ENCODE data around the gene NLRC5. TPM values are rescaled to one million over a fixed set of nuclear protein-coding genes. Genes with fewer than 3 reads are reported as not detected.

NLRC5 gene
- total and polyA plus RNA-seq, 9 of the 15 experiments (the other 6 are each of a cell fraction or from before 2014, with no cell fraction given) = 0.59 to 0.71 TPM; not detected in 7

DNA sequence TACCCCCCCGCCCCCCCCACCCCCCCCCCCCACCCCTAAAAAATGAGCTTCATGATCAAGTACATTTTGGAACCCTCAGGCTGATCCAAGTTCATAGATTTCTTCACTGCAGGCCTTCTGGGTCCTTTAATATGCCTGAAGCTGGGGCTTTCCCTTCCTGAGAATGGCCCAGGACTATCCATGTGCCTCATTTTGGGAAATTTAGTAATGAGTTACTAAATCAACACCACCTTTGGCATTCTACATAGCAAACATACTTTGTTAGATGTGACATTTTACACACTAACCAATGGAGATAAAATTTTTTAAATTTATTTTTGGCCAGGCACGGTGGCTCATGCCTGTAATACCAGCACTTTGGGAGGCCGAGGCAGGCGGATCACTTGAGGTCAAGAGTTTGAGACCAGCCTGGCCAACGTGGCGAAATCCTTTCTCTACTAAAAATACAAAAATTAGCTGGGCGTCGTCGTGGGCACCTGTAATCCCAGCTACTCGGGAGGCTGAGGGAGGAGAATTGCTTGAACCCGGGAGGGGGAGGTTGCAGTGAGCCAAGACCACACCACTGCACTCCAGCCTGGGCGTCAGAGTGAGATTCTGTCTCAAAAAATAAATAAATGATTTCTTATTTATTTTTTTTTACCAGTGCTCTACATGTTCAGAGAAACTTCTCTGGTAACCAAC, 43.4 kb upstream of the NLRC5 start (continued):
- TF ChIP-seq, protein P1, sequence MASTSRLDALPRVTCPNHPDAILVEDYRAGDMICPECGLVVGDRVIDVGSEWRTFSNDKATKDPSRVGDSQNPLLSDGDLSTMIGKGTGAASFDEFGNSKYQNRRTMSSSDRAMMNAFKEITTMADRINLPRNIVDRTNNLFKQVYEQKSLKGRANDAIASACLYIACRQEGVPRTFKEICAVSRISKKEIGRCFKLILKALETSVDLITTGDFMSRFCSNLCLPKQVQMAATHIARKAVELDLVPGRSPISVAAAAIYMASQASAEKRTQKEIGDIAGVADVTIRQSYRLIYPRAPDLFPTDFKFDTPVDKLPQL (IDR thresholded peaks at IDR 0.05; ENCODE audit: extremely low read depth, insufficient read length) = no peak
- TF ChIP-seq POLR2B (IDR thresholded peaks at IDR 0.05; ENCODE audit: low read depth, partially characterized antibody) (peak; percentile 70), MLLT1 (IDR thresholded peaks at IDR 0.05) (0 out of 4 replicates have a peak, but pooled peaks of 1 of the 2 experiments have one; percentile 29), DNMT1 (IDR thresholded peaks at IDR 0.05) (0 out of 2 replicates have a peak, but pooled peaks have one; percentile 35)

DNA sequence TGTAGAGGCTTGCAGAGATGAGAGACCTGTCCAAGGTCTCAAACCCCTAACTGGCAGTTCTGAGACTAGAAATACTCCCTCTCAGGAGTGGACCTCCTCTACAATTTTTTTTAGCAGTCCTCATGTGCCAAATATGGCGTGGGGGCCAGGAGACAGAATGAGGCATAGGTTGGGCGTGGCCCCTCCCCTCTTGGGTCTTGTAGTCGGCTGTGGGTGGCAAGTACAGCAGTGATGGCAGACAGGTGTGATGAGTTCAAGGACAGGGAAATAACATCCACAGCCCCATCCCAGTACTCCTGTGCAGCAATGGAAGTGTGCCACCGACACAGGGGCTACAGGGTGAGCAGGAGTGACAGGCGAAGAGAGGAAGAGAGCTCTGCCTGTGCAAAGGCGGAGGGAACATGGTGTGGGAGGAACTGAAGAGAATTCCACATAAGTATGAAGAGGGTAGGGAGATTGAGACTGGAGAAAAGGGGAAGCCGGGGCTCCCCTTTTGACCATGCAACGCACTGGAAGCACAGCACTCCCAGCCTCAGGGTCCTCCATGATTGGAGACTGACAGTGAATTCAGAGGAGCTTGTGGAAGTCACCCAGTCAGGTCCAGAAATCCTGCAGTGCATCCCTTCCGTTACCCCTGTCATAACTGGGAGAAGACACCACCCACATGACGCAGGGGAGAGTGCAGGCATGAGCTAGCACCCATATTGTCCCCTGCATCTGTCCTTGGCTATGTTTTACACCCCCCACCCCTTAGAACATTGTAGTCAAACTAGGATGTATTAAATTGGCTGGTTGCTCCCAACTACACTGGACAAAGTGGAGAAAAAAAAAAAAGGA, 42.4 kb upstream of the NLRC5 start:
- Histone ChIP-seq H3K27ac (ENCODE audit: extremely low read depth, low read depth, low read length) (no peak overlapping the region), H3K27me3 (ENCODE audit: control insufficient read depth in 2 of 2, insufficient read depth in 2 of 2, low read length in 2 of 2) (no peaks in the 10 kb centered on the region; a peak in 1 of 5 replicates), H2AFZ (ENCODE audit: low read depth, low read length) (no peak overlapping the region), H4K20me1 (replicated peaks; ENCODE audit: control insufficient read depth, insufficient read depth, low read length) (peaks cover 6% of the 10 kb centered on the region; the same call in 1 of the 2 replicates), H3K36me3 (ENCODE audit: control insufficient read depth, insufficient read depth, low read length) (peaks cover 34% of the 10 kb centered on the region), H3K9me1 (ENCODE audit: control insufficient read depth, insufficient read depth, low read length) (no peaks in the 10 kb centered on the region), H3K79me2 (ENCODE audit: control insufficient read depth, insufficient read depth, low read length) (no peaks in the 10 kb centered on the region), H3K9me3 (replicated peaks; ENCODE audit: control insufficient read depth, insufficient read depth, low read depth, low read length) (no peaks in the 10 kb centered on the region), H3K4me2 (ENCODE audit: insufficient read depth, low read length) (no peak overlapping the region), H3K4me3 (no peak overlapping the region), H3K4me1 (replicated peaks in 1 of 2; ENCODE audit: control insufficient read depth in 2 of 2, insufficient read depth in 2 of 2, low read length in 2 of 2) (no peaks in the 10 kb centered on the region), H3K9ac (ENCODE audit: insufficient read depth in 1 of 2, low read depth in 2 of 2, low read length in 2 of 2) (no peak overlapping the region)
- FAIRE-seq (no peak), DNase-seq (ENCODE audit: extremely low read depth in 1 of 4, low spot score in 3 of 4) (no peak), ATAC-seq (peak; percentile 15)
- in situ Hi-C loops (cut with MboI) = no loop called here
- intact Hi-C loops (cut with micrococcal nuclease) = no loop called here
- WGBS (ENCODE audit: insufficient coverage, low coverage, missing lambda C conversion rate) = 27% methylated on average over 7 of the region's 10 CpGs
- no TSS peak for BruUV-seq (replicated peaks)
- POLR2A ChIA-PET = interaction anchor here (0.7 to 8.4 kb wide), 11 partner anchors 8 to 99 kb away, joined by 3 to 102 read pairs (median 4); partner anchors contain the start of gene HERPUD1
- CTCF ChIA-PET (ENCODE audit: low intra/inter-chr PET ratio) = interaction anchor here (0.6 kb wide), 1 partner anchor 419 kb away, joined by 3 read pairs; no protein-coding TSS in a partner anchor
- TF ChIP-seq FOXK1 (CRISPR knock-in tag; IDR thresholded peaks at IDR 0.05; ENCODE audit: borderline replicate concordance) (no peak), E2F8 (IDR thresholded peaks at IDR 0.05; ENCODE audit: low read depth, partially characterized antibody) (peak; percentile 73), POLR2B (IDR thresholded peaks at IDR 0.05; ENCODE audit: low read depth, partially characterized antibody) (peak; percentile 71), SUPT5H (IDR thresholded peaks at IDR 0.05) (peak; percentile 59), CTBP1 (IDR thresholded peaks at IDR 0.05; ENCODE audit: borderline replicate concordance) (peak; percentile 18; the same call in 1 of the 2 replicates)
